GM12864 (cell line): ENCODE data around the gene KCNN4.

ENCODE experiments used
- DNase-seq: peaks from one replicate; pipeline ENCODE4 v3.0.0-alpha.2; 2011; ENCODE audit warnings: low read depth
- H3K4me3 ChIP-seq: 2 replicates; pipeline ENCODE4 v1.5.1; 2011; ENCODE audit warnings: mild to moderate bottlenecking, low read depth, low read length, control low read depth
- CTCF ChIP-seq: IDR thresholded peaks from 2 replicates; pipeline ENCODE4 v1.5.1; 2011; ENCODE audit warnings: low read depth, mild to moderate bottlenecking, moderate library complexity, low read length, control low read depth, inconsistent platforms; ENCODE audit errors: missing control alignments

KCNN4 gene

GRCh38 chr19:43748685-43749084 is 32.1 kb downstream of the KCNN4 start:
- no peak for DNase-seq
- TF ChIP-seq CTCF, result no peak

GRCh38 chr19:43748205-43748594 is 32.6 kb downstream of the KCNN4 start:
- H3K4me3 ChIP-seq, result no peak overlapping the region
- TF ChIP-seq CTCF, result no peak
- DNase-seq, result no peak

More at GRCh38 chr19:43748685-43749084, 32.1 kb downstream of the KCNN4 start:
- H3K4me3 ChIP-seq, result no peak overlapping the region

- no peak overlapping the region; the same call in 1 of the 2 replicates for H3K4me3 ChIP-seq
- TF ChIP-seq CTCF, result no peak
- DNase-seq, result no peak
Measured at GRCh38 chr19:43747557-43748204, 33.1 kb downstream of the KCNN4 start.

- DNase-seq, result no peak
- no peak for TF ChIP-seq CTCF
- no peak overlapping the region for H3K4me3 ChIP-seq
Measured at GRCh38 chr19:43743059-43743458, 37.7 kb downstream of the KCNN4 start.

GRCh38 chr19:43741075-43741825 is 39.5 kb downstream of the KCNN4 start:
- H3K4me3 ChIP-seq, result no peak overlapping the region
- DNase-seq, result no peak
- TF ChIP-seq CTCF, result no peak

GRCh38 chr19:43739439-43740235 is 41.1 kb downstream of the KCNN4 start:
- no peak for TF ChIP-seq CTCF
- no peak for DNase-seq

More at GRCh38 chr19:43739439-43740235, 41.1 kb downstream of the KCNN4 start:
- H3K4me3 ChIP-seq, result no peak overlapping the region
